Activated T-cell treated with anti-CD3 and anti-CD28 coated beads for 24 hours (primary cell): ENCODE measurements around the gene LEMD2.

Experiments
- DNase-seq: peaks from one replicate; pipeline ENCODE4 v3.0.0-alpha.2; 2020; ENCODE audit warnings: low read depth

LEMD2 gene

GRCh38 chr6:33819021-33819420, 30.1 kb upstream of the LEMD2 start:
- DNase-seq = no peak

- no peak for DNase-seq
These were observed 29.4 kb upstream of the LEMD2 start for GRCh38 chr6:33818293-33818692.

- no peak for DNase-seq
These were observed 28.6 kb upstream of the LEMD2 start for GRCh38 chr6:33817489-33817888.

GRCh38 chr6:33816911-33817310, 28.0 kb upstream of the LEMD2 start:
- DNase-seq = no peak

GRCh38 chr6:33815854-33816253, 26.9 kb upstream of the LEMD2 start:
- no peak for DNase-seq

- DNase-seq = no peak
These were observed 25.4 kb upstream of the LEMD2 start for GRCh38 chr6:33813990-33814985.

GRCh38 chr6:33813246-33813904, 24.4 kb upstream of the LEMD2 start:
- no peak for DNase-seq

GRCh38 chr6:33812669-33813068, 23.7 kb upstream of the LEMD2 start:
- no peak for DNase-seq

GRCh38 chr6:33809594-33809993, 20.7 kb upstream of the LEMD2 start:
- no peak for DNase-seq

- no peak for DNase-seq
These were observed 19.8 kb upstream of the LEMD2 start for GRCh38 chr6:33808641-33809180.

GRCh38 chr6:33807606-33808005, 18.7 kb upstream of the LEMD2 start:
- no peak for DNase-seq

- no peak for DNase-seq
These were observed 17.9 kb upstream of the LEMD2 start for GRCh38 chr6:33806841-33807240.

- no peak for DNase-seq
These were observed 14.7 kb upstream of the LEMD2 start, which contains the start of gene MLN for GRCh38 chr6:33803571-33804053. Gene MLN (minus strand): TSS chr6:33804003. CDS start chr6:33801163, 2,840 bp downstream.

GRCh38 chr6:33802186-33802958, 13.4 kb upstream of the LEMD2 start:
- DNase-seq = no peak

- DNase-seq = no peak
These were observed 12.7 kb upstream of the LEMD2 start for GRCh38 chr6:33801611-33802010.

GRCh38 chr6:33800248-33800969, 11.5 kb upstream of the LEMD2 start:
- no peak for DNase-seq

GRCh38 chr6:33799454-33800113, 10.7 kb upstream of the LEMD2 start:
- DNase-seq = no peak

GRCh38 chr6:33798343-33798848, 9.5 kb upstream of the LEMD2 start:
- no peak for DNase-seq

GRCh38 chr6:33797626-33798342, 8.9 kb upstream of the LEMD2 start:
- DNase-seq = no peak
